Measurements from ENCODE around the gene SH3D19. TPM values are rescaled to one million over a fixed set of nuclear protein-coding genes. Genes with fewer than 3 reads are reported as not detected.

The SH3D19 gene
- total RNA-seq, 4 donors from 2014 or later = 269 to 357 (median 314) TPM

GRCh38 chr4:151100531-151100930, 224.9 kb downstream of the SH3D19 start:
- TF ChIP-seq, protein P1, sequence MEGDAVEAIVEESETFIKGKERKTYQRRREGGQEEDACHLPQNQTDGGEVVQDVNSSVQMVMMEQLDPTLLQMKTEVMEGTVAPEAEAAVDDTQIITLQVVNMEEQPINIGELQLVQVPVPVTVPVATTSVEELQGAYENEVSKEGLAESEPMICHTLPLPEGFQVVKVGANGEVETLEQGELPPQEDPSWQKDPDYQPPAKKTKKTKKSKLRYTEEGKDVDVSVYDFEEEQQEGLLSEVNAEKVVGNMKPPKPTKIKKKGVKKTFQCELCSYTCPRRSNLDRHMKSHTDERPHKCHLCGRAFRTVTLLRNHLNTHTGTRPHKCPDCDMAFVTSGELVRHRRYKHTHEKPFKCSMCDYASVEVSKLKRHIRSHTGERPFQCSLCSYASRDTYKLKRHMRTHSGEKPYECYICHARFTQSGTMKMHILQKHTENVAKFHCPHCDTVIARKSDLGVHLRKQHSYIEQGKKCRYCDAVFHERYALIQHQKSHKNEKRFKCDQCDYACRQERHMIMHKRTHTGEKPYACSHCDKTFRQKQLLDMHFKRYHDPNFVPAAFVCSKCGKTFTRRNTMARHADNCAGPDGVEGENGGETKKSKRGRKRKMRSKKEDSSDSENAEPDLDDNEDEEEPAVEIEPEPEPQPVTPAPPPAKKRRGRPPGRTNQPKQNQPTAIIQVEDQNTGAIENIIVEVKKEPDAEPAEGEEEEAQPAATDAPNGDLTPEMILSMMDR (IDR thresholded peaks at IDR 0.05; ENCODE audit: low read depth) = no peak

- TF ChIP-seq, protein P1 (IDR thresholded peaks at IDR 0.05; ENCODE audit: low read depth) = no peak
These were observed 225.4 kb downstream of the SH3D19 start for GRCh38 chr4:151099976-151100417.

DNA sequence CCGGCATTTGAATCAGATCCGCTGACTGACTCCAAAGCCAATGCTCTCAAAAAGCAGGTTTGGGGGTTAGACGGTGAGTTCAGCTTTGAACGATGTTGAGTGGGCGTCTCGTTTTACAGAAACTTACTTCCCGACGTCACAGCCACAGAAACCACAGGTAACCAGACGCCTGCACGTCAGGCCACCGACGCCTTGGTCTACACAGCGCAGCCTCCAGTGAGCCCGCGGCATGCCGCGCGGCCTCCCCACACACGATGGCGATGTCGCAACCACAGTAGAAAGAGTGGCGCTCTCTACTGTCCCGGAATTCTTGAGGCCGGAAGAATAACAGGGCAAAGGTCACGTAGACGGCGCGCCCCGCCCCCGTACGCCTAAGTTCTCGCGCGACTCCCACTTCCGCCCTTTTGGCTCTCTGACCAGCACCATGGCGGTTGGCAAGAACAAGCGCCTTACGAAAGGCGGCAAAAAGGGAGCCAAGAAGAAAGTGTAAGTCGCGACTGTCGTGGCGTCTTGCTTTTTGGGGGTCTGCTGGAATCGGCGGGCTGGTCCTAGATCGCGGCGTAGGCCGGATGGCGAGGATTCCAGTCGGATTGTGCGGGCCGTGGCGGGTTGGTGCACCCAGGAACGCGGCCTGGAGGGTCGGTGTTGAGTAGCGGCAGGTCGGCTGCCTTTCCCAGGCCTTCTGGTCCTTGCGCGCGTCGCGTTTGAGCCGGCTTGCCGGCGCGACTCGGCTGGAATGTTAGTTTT, 226.0 kb downstream of the SH3D19 start, which contains the start of gene RPS3A:
RPS3A (plus strand) TSS at position 400 of the 747 bp plus-strand sequence; CDS start at position 425, 25 bp downstream.
- TF ChIP-seq, protein P1 (IDR thresholded peaks at IDR 0.05; ENCODE audit: low read depth) = no peak

- TF ChIP-seq, protein P1 (IDR thresholded peaks at IDR 0.05; ENCODE audit: low read depth) = no peak
These were observed 226.5 kb downstream of the SH3D19 start for GRCh38 chr4:151098979-151099228.

GRCh38 chr4:151097759-151098158, 227.6 kb downstream of the SH3D19 start:
- TF ChIP-seq, protein P1 (IDR thresholded peaks at IDR 0.05; ENCODE audit: low read depth) = no peak

DNA sequence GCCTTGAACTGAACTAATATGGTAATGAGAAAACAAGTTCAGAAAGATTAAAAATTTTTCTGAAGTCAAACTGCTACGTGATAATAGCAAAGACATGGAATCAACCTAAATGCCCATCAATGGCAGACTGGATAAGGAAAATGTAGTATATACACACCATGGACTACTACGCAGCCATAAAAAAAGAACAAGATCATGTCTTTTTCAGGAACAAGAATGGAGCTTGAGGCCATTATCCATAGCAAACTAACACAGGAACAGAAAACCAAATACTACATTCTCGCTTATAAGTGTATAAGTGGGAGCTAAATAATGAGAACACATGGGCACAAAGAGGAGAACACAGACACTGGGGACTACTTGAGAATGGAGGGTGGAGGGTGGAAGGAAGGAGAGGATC, 230.3 kb downstream of the SH3D19 start:
- TF ChIP-seq, protein P1 (IDR thresholded peaks at IDR 0.05; ENCODE audit: low read depth) = no peak

- TF ChIP-seq, protein P1 (IDR thresholded peaks at IDR 0.05; ENCODE audit: low read depth) = no peak
These were observed 231.1 kb downstream of the SH3D19 start for GRCh38 chr4:151094290-151094751.
